Measurements from ENCODE around the gene IFIT1B.

IFIT1B gene

GRCh38 chr10:89336241-89336640, 41.6 kb upstream of the IFIT1B start:
- in situ Hi-C loops (cut with MboI; ENCODE audit: low sequenced_read_pairs, unreplicated experiment), result no loop called here
- DNase-seq (ENCODE audit: low spot score), result no peak
- no peak for TF ChIP-seq CTCF (IDR thresholded peaks at IDR 0.05; ENCODE audit: borderline replicate concordance, control extremely low read depth, extremely low read depth, insufficient read depth, missing control alignments)

GRCh38 chr10:89337484-89337883, 40.4 kb upstream of the IFIT1B start:
- DNase-seq (ENCODE audit: low spot score), result no peak
- in situ Hi-C loops (cut with MboI; ENCODE audit: low sequenced_read_pairs, unreplicated experiment), result no loop called here
- no peak for TF ChIP-seq CTCF (IDR thresholded peaks at IDR 0.05; ENCODE audit: borderline replicate concordance, control extremely low read depth, extremely low read depth, insufficient read depth, missing control alignments)

GRCh38 chr10:89338713-89339112, 39.1 kb upstream of the IFIT1B start:
- DNase-seq (ENCODE audit: low spot score), result no peak
- TF ChIP-seq CTCF (IDR thresholded peaks at IDR 0.05; ENCODE audit: borderline replicate concordance, control extremely low read depth, extremely low read depth, insufficient read depth, missing control alignments), result no peak
- in situ Hi-C loops (cut with MboI; ENCODE audit: low sequenced_read_pairs, unreplicated experiment), result no loop called here

- no peak for TF ChIP-seq CTCF (IDR thresholded peaks at IDR 0.05; ENCODE audit: borderline replicate concordance, control extremely low read depth, extremely low read depth, insufficient read depth, missing control alignments)
- DNase-seq (ENCODE audit: low spot score), result no peak
- in situ Hi-C loops (cut with MboI; ENCODE audit: low sequenced_read_pairs, unreplicated experiment), result no loop called here
Measured at GRCh38 chr10:89339875-89340274, 38.0 kb upstream of the IFIT1B start.

- in situ Hi-C loops (cut with MboI; ENCODE audit: low sequenced_read_pairs, unreplicated experiment), result no loop called here
- no peak for TF ChIP-seq CTCF (IDR thresholded peaks at IDR 0.05; ENCODE audit: borderline replicate concordance, control extremely low read depth, extremely low read depth, insufficient read depth, missing control alignments)
- no peak for DNase-seq (ENCODE audit: low spot score)
Measured at GRCh38 chr10:89341649-89342048, 36.2 kb upstream of the IFIT1B start.

- no peak for TF ChIP-seq CTCF (IDR thresholded peaks at IDR 0.05; ENCODE audit: borderline replicate concordance, control extremely low read depth, extremely low read depth, insufficient read depth, missing control alignments)
- DNase-seq (ENCODE audit: low spot score), result no peak
- in situ Hi-C loops (cut with MboI; ENCODE audit: low sequenced_read_pairs, unreplicated experiment), result no loop called here
Measured at GRCh38 chr10:89342206-89342958, 35.5 kb upstream of the IFIT1B start.
